ENCODE measurements around the gene SORCS1.

DNA sequence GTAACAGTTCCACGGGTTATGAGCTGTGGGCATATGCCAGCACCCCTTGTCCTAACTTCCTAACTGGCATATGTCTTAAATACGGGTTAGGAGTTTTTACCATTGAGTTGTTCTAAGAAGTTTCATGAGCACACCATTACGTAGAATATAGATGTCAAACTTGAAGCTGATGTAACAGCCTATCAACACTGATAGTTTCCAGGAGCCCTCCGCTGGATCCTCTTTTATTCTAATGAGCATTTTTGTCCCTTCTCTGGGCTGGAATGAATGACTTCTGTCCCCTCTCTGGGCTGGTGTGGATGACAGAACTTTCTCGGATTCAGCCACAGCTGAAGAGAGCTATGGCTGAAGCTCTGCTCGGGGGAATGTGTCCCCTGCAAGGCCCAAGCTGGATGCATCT lies 256.3 kb downstream of the SORCS1 start:
- no peak for TF ChIP-seq POLR2A (IDR thresholded peaks at IDR 0.05)
- TF ChIP-seq, protein P1, sequence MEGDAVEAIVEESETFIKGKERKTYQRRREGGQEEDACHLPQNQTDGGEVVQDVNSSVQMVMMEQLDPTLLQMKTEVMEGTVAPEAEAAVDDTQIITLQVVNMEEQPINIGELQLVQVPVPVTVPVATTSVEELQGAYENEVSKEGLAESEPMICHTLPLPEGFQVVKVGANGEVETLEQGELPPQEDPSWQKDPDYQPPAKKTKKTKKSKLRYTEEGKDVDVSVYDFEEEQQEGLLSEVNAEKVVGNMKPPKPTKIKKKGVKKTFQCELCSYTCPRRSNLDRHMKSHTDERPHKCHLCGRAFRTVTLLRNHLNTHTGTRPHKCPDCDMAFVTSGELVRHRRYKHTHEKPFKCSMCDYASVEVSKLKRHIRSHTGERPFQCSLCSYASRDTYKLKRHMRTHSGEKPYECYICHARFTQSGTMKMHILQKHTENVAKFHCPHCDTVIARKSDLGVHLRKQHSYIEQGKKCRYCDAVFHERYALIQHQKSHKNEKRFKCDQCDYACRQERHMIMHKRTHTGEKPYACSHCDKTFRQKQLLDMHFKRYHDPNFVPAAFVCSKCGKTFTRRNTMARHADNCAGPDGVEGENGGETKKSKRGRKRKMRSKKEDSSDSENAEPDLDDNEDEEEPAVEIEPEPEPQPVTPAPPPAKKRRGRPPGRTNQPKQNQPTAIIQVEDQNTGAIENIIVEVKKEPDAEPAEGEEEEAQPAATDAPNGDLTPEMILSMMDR (IDR thresholded peaks at IDR 0.05) = no peak
- TF ChIP-seq EP300 (IDR thresholded peaks at IDR 0.05) = no peak

Data from tibial nerve (tissue), 4 donors.